ENCODE data around the gene SCLY. TPM values are rescaled to one million over a fixed set of nuclear protein-coding genes. Genes with fewer than 3 reads are reported as not detected.

Gene SCLY
- total and polyA plus RNA-seq, 7 donors, result 4.6 to 10.1 (median 6.5) TPM

GRCh38 chr2:238081561-238081960, 20.8 kb downstream of the SCLY start:
- ATAC-seq, result no peak

GRCh38 chr2:238082151-238082550, 21.4 kb downstream of the SCLY start:
- no peak for TF ChIP-seq CTCF (IDR thresholded peaks at IDR 0.05)
- ATAC-seq, result no peak
- Histone ChIP-seq H3K27me3 (ENCODE audit: insufficient read depth in 3 of 3, low read length in 2 of 3) (no peaks in the 10 kb centered on the region), H3K9me3 (no peaks in the 10 kb centered on the region), H3K4me1 (no peaks in the 10 kb centered on the region), H3K4me3 (no peak overlapping the region), H3K36me3 (ENCODE audit: insufficient read depth in 1 of 2, low read depth in 1 of 2) (peaks cover 3 to 28% of the 10 kb centered on the region in 2 donors), H3K27ac (no peak overlapping the region)
- WGBS, 3 donors, result 93 to 97% (median 94%) methylated on average over 17 of the region's 17 CpGs
- peak in 1 of 2 donors; percentile 32 for DNase-seq
- intact Hi-C loops (cut with DNase I), result no loop called here

More at GRCh38 chr2:238081561-238081960, 20.8 kb downstream of the SCLY start:
- Histone ChIP-seq H3K4me3 (no peak overlapping the region), H3K27me3 (ENCODE audit: insufficient read depth in 3 of 3, low read length in 2 of 3) (no peaks in the 10 kb centered on the region), H3K36me3 (ENCODE audit: insufficient read depth in 1 of 2, low read depth in 1 of 2) (peaks cover 3 to 28% of the 10 kb centered on the region in 2 donors), H3K4me1 (no peaks in the 10 kb centered on the region), H3K9me3 (no peaks in the 10 kb centered on the region), H3K27ac (no peak overlapping the region)
- intact Hi-C loops (cut with DNase I), result no loop called here
- DNase-seq, result peak in 1 of 2 donors; percentile 24
- 94 to 97% (median 95%) methylated on average over 16 of the region's 16 CpGs for WGBS, 3 donors
- no peak for TF ChIP-seq CTCF (IDR thresholded peaks at IDR 0.05)

- Histone ChIP-seq H3K4me3 (no peak overlapping the region), H3K4me1 (no peaks in the 10 kb centered on the region), H3K9me3 (no peaks in the 10 kb centered on the region), H3K27ac (no peak overlapping the region), H3K27me3 (ENCODE audit: insufficient read depth in 3 of 3, low read length in 2 of 3) (no peaks in the 10 kb centered on the region), H3K36me3 (ENCODE audit: insufficient read depth in 1 of 2, low read depth in 1 of 2) (peaks cover 3 to 28% of the 10 kb centered on the region in 2 donors)
- DNase-seq, result peak in 1 of 2 donors; percentile 30
- 89 to 99% (median 93%) methylated on average over 7 of the region's 7 CpGs for WGBS, 3 donors
- no peak for ATAC-seq
- intact Hi-C loops (cut with DNase I), result no loop called here
- no peak for TF ChIP-seq CTCF (IDR thresholded peaks at IDR 0.05)
These were observed 22.0 kb downstream of the SCLY start for GRCh38 chr2:238082827-238083226.

GRCh38 chr2:238083919-238084318, 23.1 kb downstream of the SCLY start:
- intact Hi-C loops (cut with DNase I), result no loop called here
- H3K36me3 ChIP-seq (ENCODE audit: insufficient read depth in 1 of 2, low read depth in 1 of 2), result peaks cover 3 to 28% of the 10 kb centered on the region in 2 donors

More at GRCh38 chr2:238083919-238084318, 23.1 kb downstream of the SCLY start:
- Histone ChIP-seq H3K27me3 (ENCODE audit: insufficient read depth in 3 of 3, low read length in 2 of 3) (no peaks in the 10 kb centered on the region), H3K4me3 (no peak overlapping the region), H3K4me1 (no peaks in the 10 kb centered on the region), H3K27ac (no peak overlapping the region), H3K9me3 (no peaks in the 10 kb centered on the region)
- TF ChIP-seq CTCF (IDR thresholded peaks at IDR 0.05), result no peak
- ATAC-seq, result no peak
- 88 to 99% (median 99%) methylated on average over 5 of the region's 5 CpGs for WGBS, 3 donors
- DNase-seq, result no peak

All from psoas muscle (tissue), 8 donors.